Measurements from ENCODE around the gene KCNH5. TPM values are rescaled to one million over a fixed set of nuclear protein-coding genes. Genes with fewer than 3 reads are reported as not detected.

KCNH5 gene
- total RNA-seq, 3 donors from 2014 or later (not counting 1 experiment from before 2014, with no cell fraction given) = not detected

GRCh38 chr14:62921466-62921865 is 123.8 kb downstream of the KCNH5 start:
- H3K27ac ChIP-seq (ENCODE audit: low read length) = no peak overlapping the region
- Mint-ChIP-seq H3K9me3 (peaks cover 3 to 8% of the 10 kb centered on the region in 2 donors), H3K4me1 (no peaks in the 10 kb centered on the region), H3K4me3 (no peak overlapping the region), H3K27me3 (ENCODE audit: low read depth in 2 of 2) (no peaks in the 10 kb centered on the region), H3K27ac (no peak overlapping the region), H3K36me3 (no peaks in the 10 kb centered on the region)
- H3K36me3 ChIP-seq (ENCODE audit: control insufficient read depth, insufficient read depth, low read length) = no peaks in the 10 kb centered on the region
- intact Hi-C loops (cut with micrococcal nuclease) = no loop called here
- no peaks in the 10 kb centered on the region for H3K27me3 ChIP-seq (ENCODE audit: control insufficient read depth, insufficient read depth, low read length)
- DNase-seq = no peak
- H3K9me3 ChIP-seq (ENCODE audit: control insufficient read depth, insufficient read depth, low read length) = no peaks in the 10 kb centered on the region
- TF ChIP-seq CTCF (IDR thresholded peaks at IDR 0.05) = no peak
- H3K4me1 ChIP-seq (ENCODE audit: control insufficient read depth, insufficient read depth, low read length) = no peaks in the 10 kb centered on the region
- no peak overlapping the region for H3K4me3 ChIP-seq (ENCODE audit: low read length)
- no peak for ATAC-seq
- WGBS (ENCODE audit: insufficient coverage) = 84% methylated on average over 1 of the region's 1 CpG

DNA sequence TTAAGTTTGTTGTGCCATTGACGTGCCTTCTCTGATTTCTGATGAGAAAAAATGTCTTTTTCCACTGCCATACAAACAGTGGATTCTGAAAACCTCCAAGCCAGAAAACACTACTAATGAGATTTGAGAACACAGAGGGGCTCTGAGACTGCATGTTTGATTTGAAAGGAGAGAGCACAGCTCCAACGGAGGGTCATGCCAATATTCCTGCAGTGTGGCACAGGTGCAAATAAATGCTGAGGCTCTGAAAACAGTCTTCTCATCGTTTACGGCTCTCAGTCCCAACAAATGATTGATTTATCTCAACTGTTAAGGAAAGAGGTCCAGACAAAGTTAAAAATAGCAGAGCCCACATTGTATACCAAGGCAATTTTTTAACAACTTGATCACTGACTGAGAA is 128.7 kb downstream of the KCNH5 start:
- no peaks in the 10 kb centered on the region for H3K27me3 Mint-ChIP-seq (ENCODE audit: low read depth in 2 of 2)
- H3K9me3 Mint-ChIP-seq = peaks cover 0 to 2% of the 10 kb centered on the region in 2 donors
- no peaks in the 10 kb centered on the region for H3K4me1 Mint-ChIP-seq

DNA sequence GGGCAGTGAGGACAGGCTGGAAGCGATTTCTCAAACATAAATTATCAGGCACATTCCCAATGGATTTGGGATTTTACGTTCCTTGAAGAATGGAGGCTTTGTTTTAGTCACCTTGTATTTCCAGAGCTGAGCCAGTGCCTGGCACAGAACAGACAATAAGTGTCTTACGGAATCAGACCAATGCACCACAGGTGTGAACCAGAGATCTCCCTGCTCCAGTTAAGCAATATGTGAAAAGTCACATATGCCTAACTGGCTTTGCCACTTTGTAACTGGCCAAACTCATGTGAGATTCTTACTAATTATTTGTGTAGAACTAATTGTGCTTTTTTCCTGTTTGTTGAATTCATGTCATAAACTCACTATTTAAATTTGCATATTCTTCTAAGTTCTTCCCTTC is 130.4 kb downstream of the KCNH5 start:
- no peaks in the 10 kb centered on the region for H3K36me3 ChIP-seq (ENCODE audit: control insufficient read depth, insufficient read depth, low read length)
- Mint-ChIP-seq H3K36me3 (no peaks in the 10 kb centered on the region), H3K4me3 (no peak overlapping the region), H3K4me1 (no peaks in the 10 kb centered on the region), H3K27me3 (ENCODE audit: low read depth in 2 of 2) (no peaks in the 10 kb centered on the region), H3K27ac (no peak overlapping the region), H3K9me3 (peaks cover 0 to under 1% of the 10 kb centered on the region in 2 donors)
- 84% methylated on average over 3 of the region's 3 CpGs for WGBS (ENCODE audit: insufficient coverage)
- intact Hi-C loops (cut with micrococcal nuclease) = no loop called here
- ATAC-seq (no peak), DNase-seq (no peak)
- no peak overlapping the region for H3K27ac ChIP-seq (ENCODE audit: low read length)
- no peaks in the 10 kb centered on the region for H3K27me3 ChIP-seq (ENCODE audit: control insufficient read depth, insufficient read depth, low read length)
- TF ChIP-seq CTCF (IDR thresholded peaks at IDR 0.05) = no peak
- H3K4me3 ChIP-seq (ENCODE audit: low read length) = no peak overlapping the region
- no peaks in the 10 kb centered on the region for H3K9me3 ChIP-seq (ENCODE audit: control insufficient read depth, insufficient read depth, low read length)
- H3K4me1 ChIP-seq (ENCODE audit: control insufficient read depth, insufficient read depth, low read length) = no peaks in the 10 kb centered on the region

More for the DNA sequence above, 128.7 kb downstream of the KCNH5 start:
- no peak for TF ChIP-seq CTCF (IDR thresholded peaks at IDR 0.05)
- Mint-ChIP-seq H3K4me3 (no peak overlapping the region), H3K36me3 (no peaks in the 10 kb centered on the region), H3K27ac (no peak overlapping the region)
- no peak overlapping the region for H3K27ac ChIP-seq (ENCODE audit: low read length)
- H3K27me3 ChIP-seq (ENCODE audit: control insufficient read depth, insufficient read depth, low read length) = no peaks in the 10 kb centered on the region
- ATAC-seq (no peak), DNase-seq (no peak)
- no peak overlapping the region for H3K4me3 ChIP-seq (ENCODE audit: low read length)
- H3K9me3 ChIP-seq (ENCODE audit: control insufficient read depth, insufficient read depth, low read length) = no peaks in the 10 kb centered on the region
- WGBS (ENCODE audit: insufficient coverage) = 55% methylated on average over 3 of the region's 4 CpGs
- H3K4me1 ChIP-seq (ENCODE audit: control insufficient read depth, insufficient read depth, low read length) = no peaks in the 10 kb centered on the region
- intact Hi-C loops (cut with micrococcal nuclease) = no loop called here
- H3K36me3 ChIP-seq (ENCODE audit: control insufficient read depth, insufficient read depth, low read length) = no peaks in the 10 kb centered on the region

DNA sequence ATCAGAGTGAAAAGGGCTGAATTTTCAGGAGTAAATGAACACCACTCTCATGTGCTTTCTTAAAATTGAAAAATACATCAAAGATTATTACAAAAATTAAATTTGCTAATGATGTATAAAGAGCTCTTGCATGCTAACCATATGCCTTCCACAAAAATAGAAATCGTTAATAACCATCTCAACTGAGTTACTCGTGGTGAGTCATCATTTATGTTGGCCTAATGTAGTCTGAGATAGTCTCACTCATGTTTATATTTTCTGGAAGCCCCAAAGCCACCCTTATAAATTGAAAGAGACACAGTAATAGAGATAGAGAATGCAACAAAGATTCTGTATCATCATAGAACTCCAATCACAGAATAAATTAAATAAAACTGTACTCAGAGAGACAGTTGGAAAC is 131.2 kb downstream of the KCNH5 start:
- H3K36me3 Mint-ChIP-seq = no peaks in the 10 kb centered on the region
- no peak for TF ChIP-seq CTCF (IDR thresholded peaks at IDR 0.05)

More for the DNA sequence above, 131.2 kb downstream of the KCNH5 start:
- no CpG with 5 or more reads among the region's 2 CpGs for WGBS (ENCODE audit: insufficient coverage)
- Mint-ChIP-seq H3K9me3 (peaks cover 0 to 3% of the 10 kb centered on the region in 2 donors), H3K27ac (no peak overlapping the region), H3K4me1 (no peaks in the 10 kb centered on the region), H3K4me3 (no peak overlapping the region), H3K27me3 (ENCODE audit: low read depth in 2 of 2) (no peaks in the 10 kb centered on the region)
- ATAC-seq (no peak), DNase-seq (no peak)
- no peak overlapping the region for H3K27ac ChIP-seq (ENCODE audit: low read length)
- H3K4me1 ChIP-seq (ENCODE audit: control insufficient read depth, insufficient read depth, low read length) = no peaks in the 10 kb centered on the region
- no peaks in the 10 kb centered on the region for H3K27me3 ChIP-seq (ENCODE audit: control insufficient read depth, insufficient read depth, low read length)
- no peaks in the 10 kb centered on the region for H3K36me3 ChIP-seq (ENCODE audit: control insufficient read depth, insufficient read depth, low read length)
- no peaks in the 10 kb centered on the region for H3K9me3 ChIP-seq (ENCODE audit: control insufficient read depth, insufficient read depth, low read length)
- intact Hi-C loops (cut with micrococcal nuclease) = no loop called here
- H3K4me3 ChIP-seq (ENCODE audit: low read length) = no peak overlapping the region
